LNCAP (cell line): ENCODE data around the gene MED6.

Experiments
- TF ChIP-seq, protein P1 (sequence below): fragments of 450-650 bp; IDR thresholded peaks from 2 replicates; pipeline ENCODE4 v1.5.1; 2017; ENCODE audit warnings: mild to moderate bottlenecking

MED6 gene

GRCh38 chr14:70619708-70620107 is 19.3 kb upstream of the MED6 start:
- TF ChIP-seq, protein P1, sequence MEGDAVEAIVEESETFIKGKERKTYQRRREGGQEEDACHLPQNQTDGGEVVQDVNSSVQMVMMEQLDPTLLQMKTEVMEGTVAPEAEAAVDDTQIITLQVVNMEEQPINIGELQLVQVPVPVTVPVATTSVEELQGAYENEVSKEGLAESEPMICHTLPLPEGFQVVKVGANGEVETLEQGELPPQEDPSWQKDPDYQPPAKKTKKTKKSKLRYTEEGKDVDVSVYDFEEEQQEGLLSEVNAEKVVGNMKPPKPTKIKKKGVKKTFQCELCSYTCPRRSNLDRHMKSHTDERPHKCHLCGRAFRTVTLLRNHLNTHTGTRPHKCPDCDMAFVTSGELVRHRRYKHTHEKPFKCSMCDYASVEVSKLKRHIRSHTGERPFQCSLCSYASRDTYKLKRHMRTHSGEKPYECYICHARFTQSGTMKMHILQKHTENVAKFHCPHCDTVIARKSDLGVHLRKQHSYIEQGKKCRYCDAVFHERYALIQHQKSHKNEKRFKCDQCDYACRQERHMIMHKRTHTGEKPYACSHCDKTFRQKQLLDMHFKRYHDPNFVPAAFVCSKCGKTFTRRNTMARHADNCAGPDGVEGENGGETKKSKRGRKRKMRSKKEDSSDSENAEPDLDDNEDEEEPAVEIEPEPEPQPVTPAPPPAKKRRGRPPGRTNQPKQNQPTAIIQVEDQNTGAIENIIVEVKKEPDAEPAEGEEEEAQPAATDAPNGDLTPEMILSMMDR = no peak

GRCh38 chr14:70618314-70618713 is 17.9 kb upstream of the MED6 start:
- TF ChIP-seq, protein P1 = no peak

- TF ChIP-seq, protein P1 = no peak
Measured at GRCh38 chr14:70616646-70617045, 16.2 kb upstream of the MED6 start.

DNA sequence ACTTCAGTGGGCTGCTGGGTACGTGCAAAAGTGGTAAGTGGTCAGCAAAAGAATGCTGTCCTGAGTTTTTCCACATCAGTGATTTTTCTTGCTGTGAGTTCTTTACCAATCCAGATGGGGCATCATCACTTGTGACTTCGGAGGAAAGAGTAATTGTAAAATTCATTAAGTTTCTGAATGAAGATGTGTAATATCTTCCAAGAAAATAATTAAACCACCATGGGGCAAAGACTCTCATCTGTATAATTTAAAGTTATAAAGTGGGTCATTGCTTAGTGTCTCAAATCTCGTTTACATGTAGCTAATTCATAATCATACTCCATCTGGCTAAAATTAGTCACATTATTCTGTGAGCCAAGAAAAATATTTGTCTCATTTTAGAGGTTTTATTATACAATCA is 10.8 kb upstream of the MED6 start:
- TF ChIP-seq, protein P1 = no peak

DNA sequence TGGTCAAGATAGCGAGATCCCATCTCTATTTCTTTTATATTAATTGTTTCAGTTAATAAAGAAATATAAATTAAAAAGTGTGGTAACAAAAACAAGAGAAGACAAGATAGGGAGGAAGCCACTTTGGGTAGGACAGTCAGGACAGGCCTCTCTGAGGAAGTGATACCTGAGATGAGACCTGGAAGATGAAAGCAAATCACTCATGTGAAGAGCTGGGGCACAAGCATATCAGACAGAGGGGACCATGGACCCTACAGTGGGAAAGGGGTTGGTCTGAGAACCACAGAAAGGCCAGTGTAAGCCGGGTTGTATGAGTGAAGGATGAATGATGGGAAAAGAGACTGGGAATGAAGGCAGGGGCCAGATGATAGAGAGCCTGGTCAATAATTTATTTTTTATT is 1.8 kb upstream of the MED6 start:
- TF ChIP-seq, protein P1 = no peak

DNA sequence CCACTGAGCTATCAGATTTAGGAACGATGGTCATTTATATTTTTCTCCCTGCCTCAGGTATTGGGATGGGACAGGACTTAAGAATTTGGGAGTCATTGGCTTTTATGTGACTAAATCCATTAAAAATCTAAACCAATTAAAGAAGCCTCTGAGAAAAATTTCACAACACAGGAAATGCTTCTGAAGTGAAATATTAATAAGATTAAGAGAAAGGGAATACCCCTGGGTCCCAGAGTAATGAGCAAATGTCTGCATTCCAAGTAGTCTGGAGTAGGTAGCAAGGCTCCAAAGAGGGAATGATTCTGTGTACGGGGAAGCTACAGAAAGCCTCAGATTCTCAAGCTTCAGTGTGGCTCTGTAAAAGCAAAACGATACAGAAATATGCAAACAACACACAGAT is 707 bp upstream of the MED6 start:
- TF ChIP-seq, protein P1 = no peak

GRCh38 chr14:70599345-70599744 is 1.1 kb downstream of the MED6 start:
- TF ChIP-seq, protein P1 = no peak

DNA sequence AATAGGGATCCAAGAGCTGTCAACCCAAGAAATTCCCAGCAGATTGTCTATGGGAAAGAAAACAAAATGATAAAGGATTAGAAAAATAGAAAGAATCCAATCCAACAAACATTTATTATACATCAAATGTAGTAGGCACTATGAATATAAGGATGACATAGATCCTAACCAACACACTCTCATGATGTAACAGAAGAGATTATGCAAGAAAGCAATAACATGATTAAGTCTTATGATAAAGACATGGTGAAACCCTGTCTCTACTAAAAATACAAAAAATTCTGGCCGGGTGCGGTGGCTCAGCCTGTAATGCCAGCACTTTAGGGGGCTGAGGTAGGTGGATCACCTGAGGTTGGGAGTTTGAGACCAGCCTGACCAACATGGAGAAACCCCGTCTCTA is 2.7 kb downstream of the MED6 start:
- TF ChIP-seq, protein P1 = no peak
